Common myeloid progenitor, CD34-positive (primary cell): ENCODE data around the gene ELOVL7. TPM values are rescaled to one million over a fixed set of nuclear protein-coding genes. Genes with fewer than 3 reads are reported as not detected.

ENCODE experiments used
- CTCF ChIA-PET: fragments of 350-600 bp; sonication (Branson Sonifier 250); formaldehyde crosslinking; loops from one replicate; lab custom pipeline; 2021; ENCODE audit warnings: antibody characterized with exemption; lab: Charles Lee
- POLR2A ChIA-PET: fragments of 350-600 bp; sonication (Branson Sonifier 250); formaldehyde crosslinking; loops from one replicate; lab custom pipeline; 2021; ENCODE audit warnings: antibody characterized with exemption; lab: Charles Lee
- DNase-seq, 3 donors: peaks; one replicate each; pipeline versions ENCODE4 v3.0.0 to v3.0.0-alpha.2; 2013
- H3K27ac ChIP-seq, 2 experiments: 1 replicate in 1 of 2; 2 replicates in 1 of 2; pipeline ENCODE4 v1.7.0; 2013; ENCODE audit warnings: inconsistent platforms in 2 of 2, low read length in 2 of 2, mild to moderate bottlenecking in 2 of 2, low read depth in 1 of 2, moderate library complexity in 1 of 2; ENCODE audit not compliant: severe bottlenecking in 2 of 2, insufficient read depth in 1 of 2, poor library complexity in 1 of 2
- H3K27me3 ChIP-seq, 5 experiments: replicated peaks in 2 of 5; 1 replicate in 3 of 5; 2 replicates in 2 of 5; pipeline versions ENCODE4 v1.6.1 to v1.7.0; 2013; ENCODE audit warnings: low read length in 4 of 5, mild to moderate bottlenecking in 2 of 5, moderate library complexity in 2 of 5, inconsistent platforms in 1 of 5; ENCODE audit not compliant: insufficient read depth in 5 of 5, control insufficient read depth in 4 of 5
- H3K36me3 ChIP-seq, 4 experiments: 1 replicate in 2 of 4; 2 replicates in 2 of 4; pipeline versions ENCODE4 v1.6.1 to v1.7.0; 2013; ENCODE audit warnings: low read length in 3 of 4, control low read depth in 1 of 4, mild to moderate bottlenecking in 1 of 4; ENCODE audit not compliant: control insufficient read depth in 4 of 4, insufficient read depth in 4 of 4
- H3K4me1 ChIP-seq, 4 experiments: 1 replicate in 3 of 4; 2 replicates in 1 of 4; pipeline versions ENCODE4 v1.6.1 to v1.7.1; 2013; ENCODE audit warnings: low read length in 3 of 4, mild to moderate bottlenecking in 3 of 4, control low read depth in 1 of 4, inconsistent platforms in 1 of 4, moderate library complexity in 1 of 4; ENCODE audit not compliant: control insufficient read depth in 4 of 4, insufficient read depth in 4 of 4; ENCODE audit errors: control extremely low read depth in 1 of 4
- H3K4me3 ChIP-seq, 7 experiments: 1 replicate in 4 of 7; 2 replicates in 3 of 7; pipeline versions ENCODE4 v1.5.1 to v1.7.0; 2013; ENCODE audit warnings: mild to moderate bottlenecking in 7 of 7, low read length in 6 of 7, moderate library complexity in 6 of 7, inconsistent platforms in 2 of 7, low read depth in 2 of 7, control low read depth in 1 of 7; ENCODE audit not compliant: insufficient read depth in 4 of 7, control insufficient read depth in 1 of 7; ENCODE audit errors: extremely low read depth in 1 of 7
- H3K9me3 ChIP-seq, 5 experiments: 1 replicate in 4 of 5; 2 replicates in 1 of 5; pipeline versions ENCODE4 v1.6.1 to v1.7.1; 2013; ENCODE audit warnings: low read length in 4 of 5, mild to moderate bottlenecking in 2 of 5, inconsistent platforms in 1 of 5, low read depth in 1 of 5, moderate library complexity in 1 of 5; ENCODE audit not compliant: control insufficient read depth in 4 of 5, insufficient read depth in 2 of 5; ENCODE audit errors: control extremely low read depth in 1 of 5
- WGBS: methylation state at CpG from one replicate; pipeline ENCODE4 v1.1.5; 2013; ENCODE audit not compliant: insufficient coverage; 5-methylcytosine and 5-hydroxymethylcytosine counted together
- polyA plus RNA-seq: library from polyadenylated mRNA; unstranded; fragments of 120-200 nt; gene quantifications from one replicate; pipeline ENCODE4 v1.2.1, GENCODE V29; 2013

Gene ELOVL7
- 10.1 TPM for polyA plus RNA-seq

GRCh38 chr5:60843936-60844905, at the start of gene ELOVL7:
Gene ELOVL7, minus strand, starts transcription at chr5:60844269. Its CDS starts 56,872 bp downstream, at chr5:60787397.
- WGBS = 1% methylated on average over 27 of the region's 87 CpGs
- POLR2A ChIA-PET = no interaction called here
- peak; percentile 85 to 94 (median 92) for DNase-seq
- no peaks in the 10 kb centered on the region for H3K36me3 ChIP-seq
- peak within 1 kb of the TSS; percentile 79 to 95 (median 90) for H3K4me3 ChIP-seq
- H3K9me3 ChIP-seq = no peaks in the 10 kb centered on the region
- peaks cover 3 to 19% (median 13%) of the 10 kb centered on the region in 4 experiments for H3K4me1 ChIP-seq
- H3K27me3 ChIP-seq = peaks cover 0 to 6% (median 2%) of the 10 kb centered on the region in 5 experiments
- H3K27ac ChIP-seq = peak within 1 kb of the TSS in 1 of 2 experiments; percentile 59
- CTCF ChIA-PET = interaction anchor here (0.6 to 1.4 kb wide), 4 partner anchors 11 to 166 kb away, joined by 3 to 5 read pairs (median 4); no protein-coding TSS in a partner anchor

- POLR2A ChIA-PET = no interaction called here
- CTCF ChIA-PET = no interaction called here
- no peaks in the 10 kb centered on the region for H3K9me3 ChIP-seq
- H3K27me3 ChIP-seq = no peaks in the 10 kb centered on the region
- no peak overlapping the region for H3K4me3 ChIP-seq
- H3K4me1 ChIP-seq = no peaks in the 10 kb centered on the region
- no peak for DNase-seq
- H3K27ac ChIP-seq = no peak overlapping the region
- H3K36me3 ChIP-seq = peaks cover 0 to 19% (median 5%) of the 10 kb centered on the region in 4 experiments
- WGBS = 98% methylated on average over 7 of the region's 13 CpGs
Measured at GRCh38 chr5:60893521-60893920, 49.5 kb upstream of the ELOVL7 start.

- ChIA-PET CTCF (no interaction called here), POLR2A (no interaction called here)
- peaks cover 0 to 19% (median 4%) of the 10 kb centered on the region in 4 experiments for H3K36me3 ChIP-seq
- H3K4me1 ChIP-seq = no peaks in the 10 kb centered on the region
- no peak for DNase-seq
- no peak overlapping the region for H3K27ac ChIP-seq
- no peaks in the 10 kb centered on the region for H3K27me3 ChIP-seq
- H3K4me3 ChIP-seq = no peak overlapping the region
- no peaks in the 10 kb centered on the region for H3K9me3 ChIP-seq
- WGBS = 100% methylated on average over 2 of the region's 2 CpGs
Measured at GRCh38 chr5:60891667-60892066, 47.6 kb upstream of the ELOVL7 start.

GRCh38 chr5:60888359-60889061, 44.4 kb upstream of the ELOVL7 start:
- 100% methylated on average over 1 of the region's 2 CpGs for WGBS
- no peak overlapping the region for H3K4me3 ChIP-seq
- ChIA-PET POLR2A (no interaction called here), CTCF (interaction anchor here (1.2 kb wide), 1 partner anchor 210 kb away, joined by 3 read pairs; no protein-coding TSS in a partner anchor)
- H3K27me3 ChIP-seq = no peaks in the 10 kb centered on the region
- no peak for DNase-seq
- no peak overlapping the region for H3K27ac ChIP-seq
- no peaks in the 10 kb centered on the region for H3K4me1 ChIP-seq
- no peaks in the 10 kb centered on the region for H3K9me3 ChIP-seq
- peaks cover 0 to 10% (median 0%) of the 10 kb centered on the region in 4 experiments for H3K36me3 ChIP-seq

- no peak for DNase-seq
- H3K9me3 ChIP-seq = no peaks in the 10 kb centered on the region
- ChIA-PET CTCF (interaction anchor here (1.2 kb wide), 1 partner anchor 209 kb away, joined by 3 read pairs; no protein-coding TSS in a partner anchor), POLR2A (no interaction called here)
- no peak overlapping the region for H3K4me3 ChIP-seq
- H3K27ac ChIP-seq = no peak overlapping the region
- H3K4me1 ChIP-seq = no peaks in the 10 kb centered on the region
- WGBS = no CpG with 5 or more reads among the region's 2 CpGs
- no peaks in the 10 kb centered on the region for H3K27me3 ChIP-seq
- peaks cover 0 to 3% (median under 1%) of the 10 kb centered on the region in 4 experiments for H3K36me3 ChIP-seq
Measured at GRCh38 chr5:60887746-60888145, 43.7 kb upstream of the ELOVL7 start.

GRCh38 chr5:60887096-60887495, 43.0 kb upstream of the ELOVL7 start:
- CTCF ChIA-PET = interaction anchor here (1.2 kb wide), 1 partner anchor 209 kb away, joined by 3 read pairs; no protein-coding TSS in a partner anchor
- Histone ChIP-seq H3K36me3 (peaks cover 0 to 2% (median 0%) of the 10 kb centered on the region in 4 experiments), H3K27me3 (no peaks in the 10 kb centered on the region), H3K4me3 (no peak overlapping the region), H3K4me1 (no peaks in the 10 kb centered on the region), H3K27ac (no peak overlapping the region), H3K9me3 (no peaks in the 10 kb centered on the region)
- WGBS = no CpG with 5 or more reads among the region's 1 CpG
- POLR2A ChIA-PET = no interaction called here
- no peak for DNase-seq
